Peyer's patch (tissue), 4 donors: ENCODE measurements around the gene PPP1R16B.

Source experiments
- CTCF ChIP-seq, 6 experiments: fragments of 450-650 bp in 4 of 6; fragments of 200-600 bp in 2 of 6; sonication (generic) in 1 of 6; IDR thresholded peaks; one replicate each; pipeline ENCODE4 v1.5.1; 2017 to 2019; ENCODE audit warnings: antibody characterized with exemption in 6 of 6, mild to moderate bottlenecking in 3 of 6, moderate library complexity in 1 of 6
- POLR2A ChIP-seq, 2 donors: fragments of 450-650 bp; IDR thresholded peaks; one replicate each; pipeline ENCODE4 v1.5.1; 2017; ENCODE audit warnings: antibody characterized with exemption in 2 of 2, mild to moderate bottlenecking in 2 of 2, moderate library complexity in 2 of 2

GRCh38 chr20:38957915-38958485 lies 152.5 kb downstream of the PPP1R16B start:
- TF ChIP-seq CTCF (IDR thresholded peaks at IDR 0.05) (no peak), POLR2A (IDR thresholded peaks at IDR 0.05) (no peak)
